Endothelial cell of umbilical vein (primary cell): ENCODE measurements around the gene ADD2. TPM values are rescaled to one million over a fixed set of nuclear protein-coding genes. Genes with fewer than 3 reads are reported as not detected.

Source experiments
- BruUV-seq: library from RNA; stranded (reverse); fragments of 400-500 nt; replicated peaks from 2 replicates; lab custom pipeline; 2021; lab: Mats Ljungman, UMichigan
- CTCF ChIA-PET: fragments of 300-600, 350-600 bp; sonication (Branson Sonifier 250); formaldehyde crosslinking; loops from one replicate; lab custom pipeline; 2021; ENCODE audit warnings: antibody characterized with exemption, inconsistent platforms; lab: Charles Lee
- POLR2A ChIA-PET: fragments of 300-600, 350-600 bp; sonication (Branson Sonifier 250); formaldehyde crosslinking; loops from one replicate; lab custom pipeline; 2021; ENCODE audit warnings: antibody characterized with exemption, inconsistent platforms; lab: Charles Lee
- DNase-seq: peaks from one replicate; pipeline ENCODE4 v3.0.0-alpha.2; 2011; ENCODE audit warnings: low read depth, low spot score
- FAIRE-seq: peaks from 2 replicates; lab custom pipeline; 2011; peaks lifted over from hg19 to GRCh38; lab: Jason Lieb, UNC
- H2AFZ ChIP-seq: 2 replicates; pipeline ENCODE4 v1.6.0; 2012; ENCODE audit warnings: low read depth, low read length, control low read depth, inconsistent platforms
- H3K27ac ChIP-seq: 2 replicates; pipeline ENCODE4 v1.5.1; 2011; ENCODE audit warnings: low read depth, mild to moderate bottlenecking, control low read depth, low read length, moderate library complexity; ENCODE audit not compliant: insufficient read depth
- H3K27me3 ChIP-seq, 2 experiments: 2 replicates each; pipeline versions ENCODE4 v1.6.0 to v1.6.1; 2011; ENCODE audit warnings: low read length in 2 of 2, mixed read lengths in 1 of 2; ENCODE audit not compliant: control insufficient read depth in 2 of 2, insufficient read depth in 2 of 2
- H3K36me3 ChIP-seq, 2 experiments: 2 replicates in 1 of 2; 3 replicates in 1 of 2; pipeline ENCODE4 v1.5.1; 2011; ENCODE audit warnings: low read length in 2 of 2, mild to moderate bottlenecking in 1 of 2, moderate library complexity in 1 of 2; ENCODE audit not compliant: control insufficient read depth in 2 of 2, insufficient read depth in 2 of 2; ENCODE audit errors: extremely low read depth in 1 of 2
- H3K4me1 ChIP-seq: 3 replicates; pipeline ENCODE4 v1.5.1; 2011; ENCODE audit warnings: mild to moderate bottlenecking, low read length; ENCODE audit not compliant: control insufficient read depth, insufficient read depth; ENCODE audit errors: extremely low read depth
- H3K4me2 ChIP-seq: 2 replicates; pipeline ENCODE4 v1.6.1; 2011; ENCODE audit warnings: low read length, control low read depth, mixed read lengths; ENCODE audit not compliant: insufficient read depth
- H3K4me3 ChIP-seq, 3 experiments: fragments of 200-600 bp in 1 of 3; sonication (generic), shearing (Covaris generic) in 1 of 3; replicated peaks in 1 of 3; 2 replicates each; pipeline ENCODE4 v1.5.1; 2011 to 2016; ENCODE audit warnings: control low read depth in 3 of 3, low read length in 3 of 3, mild to moderate bottlenecking in 2 of 3, inconsistent platforms in 1 of 3, low read depth in 1 of 3, moderate library complexity in 1 of 3; ENCODE audit not compliant: insufficient read depth in 1 of 3
- H3K79me2 ChIP-seq: 2 replicates; pipeline ENCODE4 v1.6.0; 2012; ENCODE audit warnings: low read length, inconsistent platforms; ENCODE audit not compliant: control insufficient read depth, insufficient read depth
- H3K9ac ChIP-seq: replicated peaks from 2 replicates; pipeline ENCODE3; 2011; ENCODE audit warnings: low read length, control low read depth; ENCODE audit not compliant: insufficient read depth; ENCODE audit errors: extremely low read depth
- H3K9me1 ChIP-seq: replicated peaks from 3 replicates; pipeline ENCODE4 v1.6.0; 2011; ENCODE audit warnings: mild to moderate bottlenecking, low read length; ENCODE audit not compliant: control insufficient read depth, insufficient read depth; ENCODE audit errors: extremely low read depth
- H3K9me3 ChIP-seq: replicated peaks from 2 replicates; pipeline ENCODE4 v1.5.1; 2012; ENCODE audit warnings: low read length, inconsistent platforms; ENCODE audit not compliant: control insufficient read depth, insufficient read depth
- H4K20me1 ChIP-seq: replicated peaks from 2 replicates; pipeline ENCODE3; 2011; ENCODE audit warnings: mild to moderate bottlenecking, low read length; ENCODE audit not compliant: control insufficient read depth, insufficient read depth; ENCODE audit errors: extremely low read depth
- CTCF ChIP-seq, 2 donors: IDR thresholded peaks; 1 replicate in 1 of 2; 2 replicates in 1 of 2; pipeline ENCODE4 v1.5.1; 2011; ENCODE audit warnings: low read length in 2 of 2, mild to moderate bottlenecking in 2 of 2, moderate library complexity in 2 of 2, control low read depth in 1 of 2, inconsistent platforms in 1 of 2, low read depth in 1 of 2; ENCODE audit not compliant: insufficient read depth in 1 of 2; ENCODE audit errors: extremely low read depth in 1 of 2
- EZH2 ChIP-seq: IDR thresholded peaks from 2 replicates; pipeline ENCODE4 v1.6.1; 2012; ENCODE audit warnings: borderline replicate concordance, low read depth, mild to moderate bottlenecking, moderate library complexity, low read length, inconsistent platforms; ENCODE audit not compliant: severe bottlenecking
- FOS ChIP-seq: IDR thresholded peaks from 2 replicates; pipeline ENCODE4 v1.6.1; 2011; ENCODE audit warnings: mild to moderate bottlenecking, low read length, moderate library complexity, borderline replicate concordance; ENCODE audit not compliant: insufficient read depth
- GATA2 ChIP-seq: IDR thresholded peaks from 2 replicates; pipeline ENCODE4 v1.7.0; 2011; ENCODE audit warnings: low read depth, mild to moderate bottlenecking, moderate library complexity, mixed read lengths, low read length; ENCODE audit not compliant: insufficient read length, insufficient read depth
- JUN ChIP-seq: IDR thresholded peaks from 2 replicates; pipeline ENCODE4 v1.6.1; 2011; ENCODE audit warnings: borderline replicate concordance, low read depth; ENCODE audit not compliant: insufficient read length, insufficient read depth
- MAX ChIP-seq: IDR thresholded peaks from 2 replicates; pipeline ENCODE4 v1.6.1; 2011; ENCODE audit not compliant: insufficient read depth, insufficient read length
- MYC ChIP-seq: IDR thresholded peaks from one replicate; pipeline ENCODE4 v1.6.1; 2011; ENCODE audit warnings: mild to moderate bottlenecking, low read depth, low read length
- POLR2A ChIP-seq: IDR thresholded peaks from 2 replicates; pipeline ENCODE4 v1.6.1; 2012; ENCODE audit warnings: low read depth, mild to moderate bottlenecking, control low read depth, low read length
- POLR2AphosphoS5 ChIP-seq: IDR thresholded peaks from 2 replicates; pipeline ENCODE4 v1.6.1; 2012; ENCODE audit warnings: low read depth, mild to moderate bottlenecking, control low read depth, low read length, moderate library complexity; ENCODE audit not compliant: insufficient read depth
- dilution Hi-C: fragments of 300-500 bp; cut with MboI; formaldehyde crosslinking; loops from one replicate; pipeline ENCODE4 v1.15.0; 2019; ENCODE audit warnings: low sequenced_read_pairs; ENCODE audit not compliant: extremely low pct_ligation_motif_present
- intact Hi-C: fragments of 100-400 bp; cut with micrococcal nuclease; formaldehyde crosslinking; loops from one replicate; pipeline ENCODE4 v1.10.0; 2022
- polyA plus RNA-seq, 4 experiments: library from polyadenylated mRNA; depleted of rRNA in 3 of 4; stranded (reverse) in 3 of 4; unstranded in 1 of 4; fragments of >200 nt; gene quantifications; 2 replicates each; pipeline versions ENCODE4 v1.2.1 to v1.2.3, GENCODE V29; 2011 to 2012; ENCODE audit warnings: missing spikeins in 1 of 4
- total RNA-seq: library from RNA; stranded (reverse); gene quantifications from 2 replicates; pipeline ENCODE4 v1.2.3, GENCODE V29; 2021

Gene ADD2
- total and polyA plus RNA-seq, 2 donors (not counting 3 experiments of a cell fraction or from before 2014, with no cell fraction given): 0.17 TPM; not detected in 1

GRCh38 chr2:70718241-70718640 is 49.8 kb downstream of the ADD2 start:
- Histone ChIP-seq H3K79me2 (no peaks in the 10 kb centered on the region), H3K4me3 (no peak overlapping the region), H3K27ac (no peak overlapping the region), H3K9ac (no peak overlapping the region), H3K9me1 (no peaks in the 10 kb centered on the region), H2AFZ (no peak overlapping the region), H3K9me3 (no peaks in the 10 kb centered on the region), H3K27me3 (peaks cover 0 to 15% of the 10 kb centered on the region in 2 experiments), H3K36me3 (no peaks in the 10 kb centered on the region), H4K20me1 (no peaks in the 10 kb centered on the region), H3K4me1 (no peaks in the 10 kb centered on the region), H3K4me2 (no peak overlapping the region)
- no peak for TF ChIP-seq JUN
- TF ChIP-seq POLR2AphosphoS5: no peak
- TF ChIP-seq FOS: no peak
- TF ChIP-seq MYC: no peak
- TF ChIP-seq EZH2: no peak
- TF ChIP-seq GATA2: no peak
- no peak for TF ChIP-seq POLR2A
- no peak for TF ChIP-seq CTCF (IDR thresholded peaks at IDR 0.05; ENCODE audit: extremely low read depth in 1 of 2, insufficient read depth in 1 of 2, low read depth in 1 of 2, low read length in 2 of 2)
- no peak for TF ChIP-seq MAX
- no TSS peak for BruUV-seq
- DNase-seq: no peak
- CTCF ChIA-PET: no interaction called here
- intact Hi-C loops: no loop called here
- FAIRE-seq: no peak
- POLR2A ChIA-PET: no interaction called here
- dilution Hi-C loops: no loop called here
